Stimulated activated CD4-positive, alpha-beta T cell treated with anti-CD3 and anti-CD28 coated beads, TNF-alpha, amount 100 ng/mL, for 24 hours (primary cell): ENCODE measurements around the gene EDEM2.
A peak's percentile ranks its signal among the peaks of the same experiment; 100 is the strongest.
"Not testable (repeated sequence)": the region's sequence is repeated elsewhere in the genome, so short reads cannot be mapped to it uniquely, and the experiment has no call there.

Experiments used
- DNase-seq, 3 experiments: peaks; one replicate each; pipeline ENCODE4 v3.0.0-alpha.2; 2020; ENCODE audit warnings: low read depth in 3 of 3

EDEM2 gene

GRCh38 chr20:35168701-35169409 is 21.7 kb upstream of the EDEM2 start:
- DNase-seq, result not testable (repeated sequence)

- DNase-seq, result no peak
These were observed 20.7 kb upstream of the EDEM2 start for GRCh38 chr20:35167787-35168186.

GRCh38 chr20:35166242-35166830 is 19.2 kb upstream of the EDEM2 start:
- no peak for DNase-seq

DNA sequence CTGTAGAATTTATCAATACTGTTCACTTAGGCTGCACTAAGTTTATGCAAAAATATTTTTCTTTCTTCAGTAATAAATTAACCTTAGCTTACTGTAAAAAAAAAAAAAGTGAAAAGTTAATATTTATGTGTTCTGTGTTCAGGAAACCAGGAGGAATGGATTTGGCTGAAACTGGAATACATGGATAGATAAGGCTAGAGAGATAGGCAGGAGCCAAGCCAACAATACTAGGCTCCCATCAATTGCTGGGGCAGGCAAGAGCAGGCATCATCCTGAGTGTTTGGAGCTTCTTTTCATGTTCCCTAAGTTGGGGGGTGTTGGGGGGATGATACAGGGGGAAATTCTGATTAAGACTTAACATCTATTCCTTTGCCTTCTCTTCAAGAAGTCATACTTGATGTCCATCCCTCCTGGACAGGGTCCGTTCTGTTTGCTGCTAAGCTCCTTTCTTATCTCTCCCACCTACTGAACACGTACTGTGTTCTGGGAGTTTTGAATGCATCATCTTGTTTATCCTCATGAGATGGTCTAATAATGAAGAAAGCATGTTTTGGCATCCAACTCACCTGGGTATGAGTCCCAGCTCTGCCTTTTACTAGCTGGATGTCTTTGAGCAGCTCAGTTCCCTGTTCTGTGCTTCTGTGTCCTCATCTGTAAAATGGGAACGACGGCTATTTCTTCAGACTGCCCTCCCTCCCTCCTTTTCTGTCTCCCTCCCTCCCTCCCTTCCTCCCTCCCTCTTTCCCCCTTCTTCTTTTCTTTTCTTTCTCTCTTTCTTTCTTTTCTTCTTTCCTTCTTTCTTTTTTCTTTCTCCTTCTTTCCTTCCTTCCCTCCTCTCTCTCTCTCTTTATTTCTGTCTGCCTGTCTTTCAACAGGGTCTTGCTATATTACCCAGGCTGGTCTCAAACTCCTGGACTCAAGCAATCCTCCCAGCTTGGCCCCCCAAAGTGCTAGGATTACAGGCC is 18.4 kb upstream of the EDEM2 start:
- no peak for DNase-seq

DNA sequence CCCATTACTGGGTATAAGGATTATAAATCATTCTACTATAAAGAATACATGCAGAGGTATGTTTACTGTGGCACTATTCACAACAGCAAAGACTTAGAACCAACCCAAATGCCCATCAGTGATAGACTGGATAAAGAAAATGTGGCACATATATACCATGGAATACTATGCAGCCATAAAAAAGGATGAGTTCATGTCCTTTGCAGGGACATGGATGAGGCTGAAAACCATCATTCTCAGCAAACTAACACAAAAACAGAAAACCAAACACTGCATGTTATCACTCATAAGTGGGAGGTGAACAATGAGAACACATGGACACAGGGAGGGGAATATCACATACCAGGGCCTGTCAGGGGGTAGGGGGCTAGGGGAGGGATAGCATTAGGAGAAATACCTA is 17.4 kb upstream of the EDEM2 start:
- not testable (repeated sequence) for DNase-seq

GRCh38 chr20:35160341-35160740 is 13.2 kb upstream of the EDEM2 start:
- DNase-seq, result not testable (repeated sequence)

GRCh38 chr20:35156978-35157377 is 9.8 kb upstream of the EDEM2 start:
- DNase-seq, result no peak

GRCh38 chr20:35155936-35156335 is 8.8 kb upstream of the EDEM2 start:
- no peak for DNase-seq

- DNase-seq, result no peak
These were observed 4.6 kb upstream of the EDEM2 start for GRCh38 chr20:35151736-35152135.

- DNase-seq, result no peak
These were observed 3.9 kb upstream of the EDEM2 start for GRCh38 chr20:35150846-35151579.

- not testable (repeated sequence) for DNase-seq
These were observed 487 bp upstream of the EDEM2 start for GRCh38 chr20:35147575-35148071.

GRCh38 chr20:35146299-35146919 is 727 bp downstream of the EDEM2 start:
- peak in 1 of 3 experiments; percentile 19 for DNase-seq

GRCh38 chr20:35145141-35145564 is 2.0 kb downstream of the EDEM2 start:
- peak in 1 of 3 experiments; percentile 1 for DNase-seq

GRCh38 chr20:35144694-35145093 is 2.4 kb downstream of the EDEM2 start:
- no peak for DNase-seq

- DNase-seq, result no peak
These were observed 11.1 kb downstream of the EDEM2 start for GRCh38 chr20:35135867-35136586.

DNA sequence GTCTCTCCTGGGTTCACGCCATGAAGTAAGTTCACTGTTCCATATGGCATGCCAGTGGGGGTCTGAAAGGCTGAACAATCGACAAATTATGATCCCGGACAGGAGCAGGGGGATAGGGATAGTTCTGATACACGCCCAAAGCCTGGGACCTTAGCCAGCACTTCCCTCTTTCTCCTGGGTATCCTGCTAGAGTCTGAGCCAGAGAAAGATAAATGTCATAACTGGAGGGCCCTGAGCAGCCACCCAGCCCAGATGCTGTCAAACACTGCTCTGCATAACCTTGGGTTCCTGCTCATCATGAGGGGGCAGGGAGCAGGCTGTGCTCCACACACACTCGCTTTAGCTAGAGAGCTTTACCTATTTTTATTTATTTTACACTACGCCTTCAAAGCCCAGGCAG is 12.3 kb downstream of the EDEM2 start:
- DNase-seq, result no peak

GRCh38 chr20:35134472-35134871 is 12.7 kb downstream of the EDEM2 start:
- DNase-seq, result no peak

- no peak for DNase-seq
These were observed 13.4 kb downstream of the EDEM2 start for GRCh38 chr20:35133735-35134134.

GRCh38 chr20:35133031-35133430 is 14.1 kb downstream of the EDEM2 start:
- DNase-seq, result no peak

DNA sequence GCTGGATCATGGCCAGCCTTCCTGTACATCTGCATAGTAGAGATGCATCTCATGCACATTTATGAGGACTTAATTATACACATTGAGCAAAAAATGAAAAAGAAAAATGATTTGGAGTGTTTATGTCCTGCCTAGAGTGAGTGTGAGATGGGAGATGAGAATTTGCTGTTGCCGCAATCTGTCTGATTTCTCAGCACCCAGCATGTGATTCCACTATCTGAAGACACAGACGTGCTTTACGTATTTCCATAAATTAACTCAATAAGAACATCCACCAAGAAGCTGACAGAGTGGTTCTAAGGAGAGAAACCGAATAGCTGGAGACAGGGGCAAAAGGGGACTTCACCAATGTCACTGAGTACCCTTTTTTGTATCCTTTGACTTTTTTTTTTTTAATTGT is 15.2 kb downstream of the EDEM2 start:
- no peak for DNase-seq
